Testis (tissue), 2 donors: ENCODE data around the gene EWSR1.

Experiments used
- CTCF ChIP-seq, 3 experiments: fragments of 450-650 bp in 2 of 3; fragments of 200-600 bp in 1 of 3; sonication (generic) in 1 of 3; IDR thresholded peaks; one replicate each; pipeline ENCODE4 v1.5.1; 2016 to 2019; ENCODE audit warnings: antibody characterized with exemption in 3 of 3, mild to moderate bottlenecking in 2 of 3, moderate library complexity in 1 of 3
- POLR2A ChIP-seq: fragments of 450-650 bp; IDR thresholded peaks from one replicate; pipeline ENCODE4 v1.6.1; 2017; ENCODE audit warnings: antibody characterized with exemption, mild to moderate bottlenecking, moderate library complexity

DNA sequence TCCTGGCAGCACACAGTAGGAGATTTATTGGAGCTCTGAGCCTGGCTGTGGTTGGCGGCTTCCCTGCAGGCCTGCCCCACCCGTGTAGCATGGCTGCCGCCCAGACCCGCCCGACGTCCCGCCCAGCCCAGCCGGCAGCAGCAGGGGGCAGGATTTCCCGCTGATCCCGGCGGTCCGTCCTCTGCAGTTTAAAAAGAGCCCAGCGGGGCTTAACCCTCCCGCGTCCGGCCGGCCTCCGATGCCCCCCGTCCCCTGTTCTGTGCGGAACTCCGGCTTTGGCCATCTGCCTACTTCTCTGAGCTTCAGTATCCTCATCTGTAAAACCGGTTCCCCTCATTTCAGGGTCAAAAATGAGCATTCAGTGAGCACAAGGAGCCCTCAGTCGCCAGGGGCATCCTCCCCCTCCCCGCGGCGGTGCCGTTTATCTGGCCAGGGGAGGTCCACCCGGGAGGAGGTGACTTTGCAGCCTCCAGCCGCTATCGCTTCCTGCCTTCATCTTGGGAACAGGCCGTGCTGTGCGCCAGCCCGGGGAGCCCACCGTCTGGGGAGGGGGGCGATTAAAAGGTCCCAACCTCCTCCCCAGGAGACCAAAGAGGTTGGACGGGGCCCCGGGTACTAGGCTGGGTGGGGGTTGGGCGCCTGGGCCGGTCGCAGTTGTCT, 38.2 kb downstream of the EWSR1 start, which contains the start of gene GAS2L1:
- peak; percentile 44 to 77 (median 51) for TF ChIP-seq CTCF (IDR thresholded peaks at IDR 0.05)
- TF ChIP-seq POLR2A: no peak
